ENCODE measurements around the gene ZMYM2. TPM values are rescaled to one million over a fixed set of nuclear protein-coding genes. Genes with fewer than 3 reads are reported as not detected.

ZMYM2 gene
- total RNA-seq, 1 donor from 2014 or later: 61.1 TPM

DNA sequence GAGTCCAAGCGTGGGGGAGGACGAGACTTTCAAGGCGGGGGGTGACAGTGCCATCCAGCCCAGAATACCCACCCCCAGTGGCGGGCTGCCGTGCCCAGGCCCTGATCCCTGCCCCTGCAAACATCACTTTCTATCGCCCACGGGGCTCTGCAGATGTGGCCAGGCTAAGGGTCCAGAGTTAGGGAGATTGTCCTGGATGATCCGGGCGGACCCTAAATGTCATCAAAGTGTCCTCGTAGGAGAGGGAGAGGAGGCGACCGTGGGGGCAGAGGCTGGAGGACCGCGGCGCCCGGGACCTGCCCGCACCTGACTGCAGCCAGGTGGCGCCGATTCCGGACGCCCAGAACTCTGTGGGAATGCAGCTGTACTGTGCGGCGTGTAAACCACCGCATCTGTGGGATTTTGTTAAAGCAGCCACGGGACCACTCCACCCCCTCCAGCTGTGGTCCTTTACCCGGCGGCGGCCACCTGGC lies 170.0 kb downstream of the ZMYM2 start:
- Histone ChIP-seq H3K27me3 (ENCODE audit: control insufficient read depth, insufficient read depth, low read length) (no peaks in the 10 kb centered on the region), H3K4me3 (ENCODE audit: low read depth, low read length) (peak overlapping the region; percentile 59), H3K36me3 (ENCODE audit: control insufficient read depth, insufficient read depth, low read length) (no peaks in the 10 kb centered on the region)
- FAIRE-seq (no peak), DNase-seq (ENCODE audit: low read depth) (no peak)
- TF ChIP-seq, protein P1, sequence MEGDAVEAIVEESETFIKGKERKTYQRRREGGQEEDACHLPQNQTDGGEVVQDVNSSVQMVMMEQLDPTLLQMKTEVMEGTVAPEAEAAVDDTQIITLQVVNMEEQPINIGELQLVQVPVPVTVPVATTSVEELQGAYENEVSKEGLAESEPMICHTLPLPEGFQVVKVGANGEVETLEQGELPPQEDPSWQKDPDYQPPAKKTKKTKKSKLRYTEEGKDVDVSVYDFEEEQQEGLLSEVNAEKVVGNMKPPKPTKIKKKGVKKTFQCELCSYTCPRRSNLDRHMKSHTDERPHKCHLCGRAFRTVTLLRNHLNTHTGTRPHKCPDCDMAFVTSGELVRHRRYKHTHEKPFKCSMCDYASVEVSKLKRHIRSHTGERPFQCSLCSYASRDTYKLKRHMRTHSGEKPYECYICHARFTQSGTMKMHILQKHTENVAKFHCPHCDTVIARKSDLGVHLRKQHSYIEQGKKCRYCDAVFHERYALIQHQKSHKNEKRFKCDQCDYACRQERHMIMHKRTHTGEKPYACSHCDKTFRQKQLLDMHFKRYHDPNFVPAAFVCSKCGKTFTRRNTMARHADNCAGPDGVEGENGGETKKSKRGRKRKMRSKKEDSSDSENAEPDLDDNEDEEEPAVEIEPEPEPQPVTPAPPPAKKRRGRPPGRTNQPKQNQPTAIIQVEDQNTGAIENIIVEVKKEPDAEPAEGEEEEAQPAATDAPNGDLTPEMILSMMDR (IDR thresholded peaks at IDR 0.05; ENCODE audit: insufficient read depth, low read length, severe bottlenecking): peak; percentile 66

DNA sequence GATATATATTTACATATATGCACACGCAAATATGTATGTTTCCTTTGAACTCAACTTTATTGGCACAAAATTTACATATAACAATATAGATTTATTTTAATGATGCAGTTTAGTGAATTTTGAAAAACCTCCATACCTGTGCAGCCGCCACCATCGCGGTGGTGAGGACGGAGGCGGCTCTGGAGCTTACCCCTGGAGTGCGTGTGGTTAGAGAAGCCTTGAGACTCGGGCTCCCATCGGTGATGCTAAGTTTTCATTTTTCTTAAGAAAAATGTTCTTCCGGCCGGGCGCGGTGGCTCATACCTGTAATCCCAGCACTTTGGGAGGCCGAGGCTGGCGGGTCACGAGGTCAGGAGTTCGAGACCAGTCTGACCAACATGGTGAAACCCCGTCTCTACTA lies 170.5 kb downstream of the ZMYM2 start:
- Histone ChIP-seq H3K4me3 (ENCODE audit: low read depth, low read length) (no peak overlapping the region), H3K36me3 (ENCODE audit: control insufficient read depth, insufficient read depth, low read length) (no peaks in the 10 kb centered on the region), H3K27me3 (ENCODE audit: control insufficient read depth, insufficient read depth, low read length) (no peaks in the 10 kb centered on the region)
- DNase-seq (ENCODE audit: low read depth): no peak
- no peak for FAIRE-seq
- TF ChIP-seq, protein P1 (IDR thresholded peaks at IDR 0.05; ENCODE audit: insufficient read depth, low read length, severe bottlenecking): no peak

DNA sequence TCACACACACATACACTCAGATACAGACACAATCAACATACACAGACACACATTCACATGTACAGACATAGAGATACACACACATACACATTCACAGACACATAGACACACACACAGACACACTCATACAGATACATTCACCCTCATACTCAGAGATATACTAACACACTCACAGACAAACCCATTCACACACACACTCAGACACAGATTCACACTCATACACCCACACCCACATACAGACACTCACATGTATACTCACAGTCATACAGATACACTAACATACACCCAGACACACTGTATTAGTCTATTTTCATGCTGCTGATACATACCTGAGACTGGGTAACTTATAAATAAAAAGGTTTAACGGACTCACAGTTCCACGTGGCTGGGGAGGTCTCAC lies 171.5 kb downstream of the ZMYM2 start:
- no peak for FAIRE-seq
- TF ChIP-seq, protein P1 (IDR thresholded peaks at IDR 0.05; ENCODE audit: insufficient read depth, low read length, severe bottlenecking): no peak
- Histone ChIP-seq H3K27me3 (ENCODE audit: control insufficient read depth, insufficient read depth, low read length) (no peaks in the 10 kb centered on the region), H3K36me3 (ENCODE audit: control insufficient read depth, insufficient read depth, low read length) (no peaks in the 10 kb centered on the region), H3K4me3 (ENCODE audit: low read depth, low read length) (no peak overlapping the region)
- DNase-seq (ENCODE audit: low read depth): no peak

DNA sequence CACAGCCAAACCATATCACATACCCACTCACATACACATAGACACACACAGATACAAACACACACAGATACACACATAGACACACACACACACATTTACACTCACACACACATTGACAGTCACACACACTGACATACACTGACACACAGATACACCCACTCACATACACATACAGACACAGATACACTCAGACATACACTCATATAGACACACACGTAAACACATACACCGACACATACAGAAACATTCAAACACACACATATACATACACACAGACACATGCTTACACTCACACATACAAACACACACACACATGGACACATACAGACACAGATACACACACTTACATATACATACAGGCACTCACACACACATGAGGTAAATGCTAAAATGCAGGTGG lies 172.1 kb downstream of the ZMYM2 start:
- H3K36me3 ChIP-seq (ENCODE audit: control insufficient read depth, insufficient read depth, low read length): no peaks in the 10 kb centered on the region
- FAIRE-seq (peak; percentile 76), DNase-seq (ENCODE audit: low read depth) (no peak)
- TF ChIP-seq, protein P1 (IDR thresholded peaks at IDR 0.05; ENCODE audit: insufficient read depth, low read length, severe bottlenecking): no peak
- H3K4me3 ChIP-seq (ENCODE audit: low read depth, low read length): no peak overlapping the region
- H3K27me3 ChIP-seq (ENCODE audit: control insufficient read depth, insufficient read depth, low read length): no peaks in the 10 kb centered on the region

DNA sequence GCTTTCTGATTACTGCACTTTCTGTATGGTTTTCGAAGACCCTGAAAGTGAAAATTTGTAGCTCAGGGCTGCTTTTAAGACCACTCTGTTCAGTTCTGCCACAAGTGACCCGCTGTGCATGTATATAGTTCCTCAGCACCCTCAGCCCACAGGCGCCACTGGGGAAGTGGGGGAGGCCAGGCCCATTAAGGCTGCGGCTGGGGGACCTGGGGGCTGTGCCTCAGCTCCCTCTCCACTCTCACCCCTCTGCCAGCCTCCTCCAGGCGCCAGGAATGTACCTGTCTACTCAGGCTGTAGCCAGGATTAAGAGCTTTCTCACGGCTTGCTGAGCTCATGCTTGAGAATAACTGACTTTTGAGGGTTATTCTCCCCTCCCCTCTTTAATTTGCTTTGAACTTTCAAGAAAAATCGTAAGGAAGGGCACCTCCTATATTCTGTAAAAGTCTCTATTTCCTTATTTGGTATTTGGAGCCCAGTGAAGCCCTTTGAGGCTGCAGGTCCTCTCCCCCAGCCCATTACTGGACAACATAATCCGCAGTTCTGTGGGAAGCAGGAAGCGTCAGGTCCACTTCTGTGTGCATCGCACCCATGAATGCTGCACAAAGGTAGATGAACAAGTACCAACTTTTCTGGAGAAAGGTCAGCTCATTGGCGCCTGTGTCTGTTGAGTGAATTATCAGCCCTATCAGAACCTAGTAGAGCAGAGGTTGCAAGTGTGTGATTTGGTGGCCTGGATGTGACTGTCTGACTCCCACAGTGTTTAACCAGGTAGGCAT lies 172.7 kb downstream of the ZMYM2 start:
- Histone ChIP-seq H3K27me3 (ENCODE audit: control insufficient read depth, insufficient read depth, low read length) (no peaks in the 10 kb centered on the region), H3K4me3 (ENCODE audit: low read depth, low read length) (no peak overlapping the region), H3K36me3 (ENCODE audit: control insufficient read depth, insufficient read depth, low read length) (no peaks in the 10 kb centered on the region)
- no peak for DNase-seq (ENCODE audit: low read depth)
- FAIRE-seq: no peak
- TF ChIP-seq, protein P1 (IDR thresholded peaks at IDR 0.05; ENCODE audit: insufficient read depth, low read length, severe bottlenecking): no peak
